ENCODE results near the gene ASS1. TPM values are rescaled to one million over a fixed set of nuclear protein-coding genes. Genes with fewer than 3 reads are reported as not detected.

ASS1 gene
- polyA plus RNA-seq, 2 of the 4 experiments (the other 2 are of a cell fraction) = 11.3 to 32.5 TPM

DNA sequence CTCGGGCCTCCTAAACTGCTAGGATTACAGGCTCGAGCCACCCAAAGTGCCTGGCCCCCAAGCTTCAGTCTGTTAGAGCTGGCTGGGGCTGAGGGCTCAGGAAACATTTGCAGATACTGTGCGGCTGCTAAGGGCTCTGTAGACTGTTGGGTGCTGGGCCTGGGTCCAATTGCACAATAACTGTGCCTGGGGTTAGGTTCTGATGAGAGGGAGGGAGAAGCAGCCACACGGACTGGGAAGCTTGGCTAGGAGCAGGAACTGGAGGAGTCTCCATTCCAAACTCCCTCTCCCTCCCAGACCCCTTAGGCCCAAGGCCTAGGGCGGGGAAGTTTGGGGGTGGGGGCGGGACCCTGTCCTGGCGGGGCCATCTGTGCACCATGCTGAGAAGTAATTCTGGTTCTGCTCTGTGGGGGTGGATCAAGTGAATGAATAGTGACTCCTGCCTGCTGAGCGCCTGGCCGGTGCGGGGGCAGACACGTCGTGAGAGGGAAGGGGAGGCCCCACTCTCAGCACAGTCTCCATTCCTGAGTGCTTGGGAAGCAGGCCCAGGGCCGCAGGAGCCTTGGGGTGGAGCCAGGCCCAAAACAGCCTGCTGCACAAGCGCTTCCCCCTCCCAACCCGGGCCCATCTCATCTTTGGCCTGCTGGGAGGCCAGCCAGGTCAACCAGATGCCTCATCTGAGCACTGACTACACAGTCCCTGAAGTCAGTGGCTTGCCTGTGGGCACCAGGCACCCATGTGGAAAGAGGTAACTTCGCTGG lies 1.5 kb downstream of the ASS1 start:
- DNase-seq (ENCODE audit: low read depth in 1 of 2, low spot score in 1 of 2) (no peak), FAIRE-seq (no peak), ATAC-seq (no peak)
- Histone ChIP-seq H3K9me3 (peaks cover 8% of the 10 kb centered on the region; the same call in 1 of the 3 replicates), H3K4me2 (peak overlapping the region; percentile 100), H3K4me1 (peaks cover 45% of the 10 kb centered on the region), H3K4me3 (no peak overlapping the region), H3K27ac (peak overlapping the region; percentile 58 to 85; a peak in 5 of 6 replicates)
- TF ChIP-seq ZNF302 (CRISPR knock-in tag; IDR thresholded peaks at IDR 0.05) (no peak), CHD4 (IDR thresholded peaks at IDR 0.05; ENCODE audit: borderline replicate concordance) (no peak), RFX5 (IDR thresholded peaks at IDR 0.05) (no peak), CEBPB (IDR thresholded peaks at IDR 0.05) (0 out of 4 replicates have a peak, but pooled peaks of 1 of the 2 experiments have one; percentile 22)
- TF ChIP-seq, protein P1, sequence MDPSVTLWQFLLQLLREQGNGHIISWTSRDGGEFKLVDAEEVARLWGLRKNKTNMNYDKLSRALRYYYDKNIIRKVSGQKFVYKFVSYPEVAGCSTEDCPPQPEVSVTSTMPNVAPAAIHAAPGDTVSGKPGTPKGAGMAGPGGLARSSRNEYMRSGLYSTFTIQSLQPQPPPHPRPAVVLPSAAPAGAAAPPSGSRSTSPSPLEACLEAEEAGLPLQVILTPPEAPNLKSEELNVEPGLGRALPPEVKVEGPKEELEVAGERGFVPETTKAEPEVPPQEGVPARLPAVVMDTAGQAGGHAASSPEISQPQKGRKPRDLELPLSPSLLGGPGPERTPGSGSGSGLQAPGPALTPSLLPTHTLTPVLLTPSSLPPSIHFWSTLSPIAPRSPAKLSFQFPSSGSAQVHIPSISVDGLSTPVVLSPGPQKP (IDR thresholded peaks at IDR 0.05; ENCODE audit: low read depth, low read length) = no peak
- TF ChIP-seq, protein P2, sequence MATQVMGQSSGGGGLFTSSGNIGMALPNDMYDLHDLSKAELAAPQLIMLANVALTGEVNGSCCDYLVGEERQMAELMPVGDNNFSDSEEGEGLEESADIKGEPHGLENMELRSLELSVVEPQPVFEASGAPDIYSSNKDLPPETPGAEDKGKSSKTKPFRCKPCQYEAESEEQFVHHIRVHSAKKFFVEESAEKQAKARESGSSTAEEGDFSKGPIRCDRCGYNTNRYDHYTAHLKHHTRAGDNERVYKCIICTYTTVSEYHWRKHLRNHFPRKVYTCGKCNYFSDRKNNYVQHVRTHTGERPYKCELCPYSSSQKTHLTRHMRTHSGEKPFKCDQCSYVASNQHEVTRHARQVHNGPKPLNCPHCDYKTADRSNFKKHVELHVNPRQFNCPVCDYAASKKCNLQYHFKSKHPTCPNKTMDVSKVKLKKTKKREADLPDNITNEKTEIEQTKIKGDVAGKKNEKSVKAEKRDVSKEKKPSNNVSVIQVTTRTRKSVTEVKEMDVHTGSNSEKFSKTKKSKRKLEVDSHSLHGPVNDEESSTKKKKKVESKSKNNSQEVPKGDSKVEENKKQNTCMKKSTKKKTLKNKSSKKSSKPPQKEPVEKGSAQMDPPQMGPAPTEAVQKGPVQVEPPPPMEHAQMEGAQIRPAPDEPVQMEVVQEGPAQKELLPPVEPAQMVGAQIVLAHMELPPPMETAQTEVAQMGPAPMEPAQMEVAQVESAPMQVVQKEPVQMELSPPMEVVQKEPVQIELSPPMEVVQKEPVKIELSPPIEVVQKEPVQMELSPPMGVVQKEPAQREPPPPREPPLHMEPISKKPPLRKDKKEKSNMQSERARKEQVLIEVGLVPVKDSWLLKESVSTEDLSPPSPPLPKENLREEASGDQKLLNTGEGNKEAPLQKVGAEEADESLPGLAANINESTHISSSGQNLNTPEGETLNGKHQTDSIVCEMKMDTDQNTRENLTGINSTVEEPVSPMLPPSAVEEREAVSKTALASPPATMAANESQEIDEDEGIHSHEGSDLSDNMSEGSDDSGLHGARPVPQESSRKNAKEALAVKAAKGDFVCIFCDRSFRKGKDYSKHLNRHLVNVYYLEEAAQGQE (IDR thresholded peaks at IDR 0.05) = no peak
- CTCF ChIA-PET = interaction anchor here (0.8 to 5.7 kb wide), 4 partner anchors 15 to 236 kb away, joined by 3 to 69 read pairs (median 4); no protein-coding TSS in a partner anchor
- 85% methylated on average over 14 of the region's 16 CpGs for WGBS (ENCODE audit: missing lambda C conversion rate)
- POLR2A ChIA-PET = no interaction called here

DNA sequence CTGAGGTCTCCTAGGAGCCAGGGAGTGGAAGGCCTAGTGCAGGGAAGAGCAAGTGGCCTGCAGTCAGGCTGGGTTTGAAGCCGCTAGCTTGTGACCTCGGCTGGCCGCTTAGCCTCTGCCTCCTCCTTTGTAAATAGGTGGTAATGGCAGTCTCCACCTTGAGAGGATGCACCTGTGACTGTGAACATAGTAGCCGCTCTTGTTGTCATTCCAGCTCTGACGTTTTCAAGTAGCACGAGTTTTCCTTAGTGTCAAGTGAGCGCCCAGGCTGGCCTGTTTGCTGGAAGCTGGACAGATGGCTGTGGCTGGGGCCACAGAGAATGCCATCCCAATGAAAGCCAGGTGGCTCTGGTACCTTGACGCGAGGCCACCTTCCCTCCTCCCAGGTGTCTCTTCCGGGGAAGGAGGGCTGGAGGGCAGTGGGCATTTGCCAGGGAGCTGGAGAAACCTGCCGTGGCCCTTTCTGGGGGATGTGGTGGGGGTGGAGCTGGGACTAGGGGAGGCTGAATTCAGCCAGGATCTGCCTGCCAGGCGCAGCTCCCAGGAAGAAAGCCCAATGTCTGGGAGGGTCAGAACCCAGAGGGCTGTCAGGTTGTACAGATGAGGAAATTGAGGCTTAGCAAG lies 2.5 kb downstream of the ASS1 start:
- H3K4me1 ChIP-seq = peaks cover 55% of the 10 kb centered on the region
- H3K4me3 ChIP-seq = no peak overlapping the region
- peak overlapping the region; percentile 52 to 85; a peak in 5 of 6 replicates for H3K27ac ChIP-seq
- FAIRE-seq (no peak), DNase-seq (ENCODE audit: low read depth in 1 of 2, low spot score in 1 of 2) (no peak), ATAC-seq (no peak)
- TF ChIP-seq NR3C1 (IDR thresholded peaks at IDR 0.05) = no peak
- POLR2A ChIA-PET = no interaction called here
- CTCF ChIA-PET = interaction anchor here (0.6 to 5.7 kb wide), 7 partner anchors 14 to 340 kb away, joined by 3 to 69 read pairs (median 3); no protein-coding TSS in a partner anchor
- H3K9me3 ChIP-seq = no peaks in the 10 kb centered on the region
- 91% methylated on average over 8 of the region's 12 CpGs for WGBS (ENCODE audit: missing lambda C conversion rate)
- no peak overlapping the region; the same call in 1 of the 3 replicates for H3K4me2 ChIP-seq

DNA sequence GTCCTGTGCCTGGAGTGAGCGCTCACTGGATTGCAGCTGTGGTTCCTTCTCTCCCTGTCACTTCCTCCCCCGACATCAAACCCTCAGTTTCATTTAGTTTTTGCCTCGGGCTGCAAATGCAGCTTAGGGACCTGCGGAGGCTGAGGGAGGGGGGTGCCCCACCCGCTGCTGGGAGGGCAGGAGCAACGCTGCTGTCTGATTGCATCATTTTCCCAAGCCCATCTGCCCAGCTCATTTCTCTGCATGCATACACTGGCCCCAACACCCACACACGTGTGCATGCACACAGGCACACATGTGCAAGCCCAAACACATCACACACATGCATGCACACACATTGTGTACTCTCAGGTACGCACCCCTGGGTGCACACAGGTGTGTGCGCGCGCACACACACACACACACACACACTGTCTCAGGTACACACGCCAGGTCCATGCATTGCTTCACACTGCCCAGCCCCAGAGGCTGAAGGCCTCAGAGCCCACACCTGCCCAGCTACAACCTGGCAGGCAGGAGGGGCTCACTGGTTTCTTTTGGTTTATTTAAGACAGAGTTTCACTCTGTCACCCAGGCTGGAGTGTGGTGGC lies 3.4 kb downstream of the ASS1 start:
- H3K4me1 ChIP-seq = peaks cover 61% of the 10 kb centered on the region

More for the DNA sequence above, 3.4 kb downstream of the ASS1 start:
- H3K4me2 ChIP-seq = no peak overlapping the region; the same call in 2 of the 3 replicates
- FAIRE-seq = no peak
- no peak overlapping the region for H3K4me3 ChIP-seq
- DNase-seq (ENCODE audit: low read depth in 1 of 2, low spot score in 1 of 2) = no peak
- no peak for ATAC-seq
- TF ChIP-seq BHLHE40 (IDR thresholded peaks at IDR 0.05; ENCODE audit: low read depth, low read length) (no peak), MAFK (IDR thresholded peaks at IDR 0.05; ENCODE audit: partially characterized antibody) (no peak), EHF (CRISPR knock-in tag; IDR thresholded peaks at IDR 0.05) (no peak), FOSL2 (IDR thresholded peaks at IDR 0.05) (no peak), FOSL2 (CRISPR knock-in tag; IDR thresholded peaks at IDR 0.05) (no peak), RAD21 (conservative IDR thresholded peaks at IDR 0.05 in 1 of 2, IDR thresholded peaks at IDR 0.05 in 1 of 2) (no peak), JUN (IDR thresholded peaks at IDR 0.05) (no peak), RNF2 (IDR thresholded peaks at IDR 0.05; ENCODE audit: borderline replicate concordance, low read depth) (no peak), ZFP36 (IDR thresholded peaks at IDR 0.05; ENCODE audit: borderline replicate concordance, partially characterized antibody) (no peak)
- POLR2A ChIA-PET = no interaction called here
- H3K27ac ChIP-seq = peak overlapping the region; percentile 53 to 63; a peak in 5 of 6 replicates
- 84% methylated on average over 9 of the region's 12 CpGs for WGBS (ENCODE audit: missing lambda C conversion rate)
- no peaks in the 10 kb centered on the region for H3K9me3 ChIP-seq
- CTCF ChIA-PET = interaction anchor here (0.8 to 5.7 kb wide), 5 partner anchors 13 to 341 kb away, joined by 3 to 69 read pairs (median 3); no protein-coding TSS in a partner anchor

Measured in A549 (cell line).